Esophagus squamous epithelium (tissue), 5 donors: ENCODE results near the gene TVP23C. TPM values are rescaled to one million over a fixed set of nuclear protein-coding genes. Genes with fewer than 3 reads are reported as not detected.

ENCODE experiments used
- DNase-seq: peaks from one replicate; lab custom pipeline; 2025; lab: John Stamatoyannopoulos, UW
- H3K27ac ChIP-seq, 4 donors: fragments of 200-600 bp; sonication (generic); one replicate each; pipeline ENCODE4 v1.5.1; 2016 to 2019; ENCODE audit warnings: mild to moderate bottlenecking in 1 of 4
- H3K27me3 ChIP-seq, 4 donors: fragments of 200-600 bp; sonication (generic); 1 replicate in 3 of 4; 2 replicates in 1 of 4; pipeline versions ENCODE4 v1.5.1 to v1.6.0; 2017 to 2021; ENCODE audit warnings: antibody characterized with exemption in 1 of 4
- H3K36me3 ChIP-seq, 3 donors: fragments of 200-600 bp; sonication (generic); one replicate each; pipeline ENCODE4 v1.5.1; 2016 to 2019
- H3K4me1 ChIP-seq, 3 donors: fragments of 200-600 bp; sonication (generic); one replicate each; pipeline ENCODE4 v1.5.1; 2017 to 2019
- H3K4me3 ChIP-seq, 4 donors: fragments of 200-600 bp; sonication (generic); 1 replicate in 3 of 4; 2 replicates in 1 of 4; pipeline ENCODE4 v1.5.1; 2016 to 2019; ENCODE audit warnings: mild to moderate bottlenecking in 2 of 4, moderate library complexity in 1 of 4
- H3K9me3 ChIP-seq, 3 donors: fragments of 200-600 bp; sonication (generic); one replicate each; pipeline ENCODE4 v1.5.1; 2016 to 2019
- CTCF ChIP-seq, 6 experiments: fragments of 450-650 bp in 4 of 6; fragments of 200-600 bp in 2 of 6; sonication (generic) in 2 of 6; IDR thresholded peaks; one replicate each; pipeline ENCODE4 v1.5.1; 2016 to 2019; ENCODE audit warnings: antibody characterized with exemption in 6 of 6, mild to moderate bottlenecking in 4 of 6, moderate library complexity in 4 of 6
- POLR2A ChIP-seq, 4 donors: fragments of 450-650 bp; IDR thresholded peaks; one replicate each; pipeline ENCODE4 v1.6.1; 2017; ENCODE audit warnings: antibody characterized with exemption in 4 of 4, mild to moderate bottlenecking in 4 of 4, moderate library complexity in 3 of 4
- WGBS, 2 donors: methylation state at CpG; one replicate each; pipeline ENCODE4 v1.1.5; 2018; 5-methylcytosine and 5-hydroxymethylcytosine counted together
- intact Hi-C: fragments of 100-400 bp; cut with DNase I; formaldehyde crosslinking; loops from one replicate; pipeline ENCODE4 v1.15.0; 2022
- total RNA-seq, 4 donors: library from RNA; depleted of rRNA; stranded (reverse); fragments of >200 nt; gene quantifications; one replicate each; pipeline ENCODE4 v1.1.0, GENCODE V29; 2016
- donor health status: DM: yes; HTN: yes; CAD: no.

TVP23C gene
- total RNA-seq, 4 donors from 2014 or later: 4.2 to 27.1 (median 18.5) TPM

DNA sequence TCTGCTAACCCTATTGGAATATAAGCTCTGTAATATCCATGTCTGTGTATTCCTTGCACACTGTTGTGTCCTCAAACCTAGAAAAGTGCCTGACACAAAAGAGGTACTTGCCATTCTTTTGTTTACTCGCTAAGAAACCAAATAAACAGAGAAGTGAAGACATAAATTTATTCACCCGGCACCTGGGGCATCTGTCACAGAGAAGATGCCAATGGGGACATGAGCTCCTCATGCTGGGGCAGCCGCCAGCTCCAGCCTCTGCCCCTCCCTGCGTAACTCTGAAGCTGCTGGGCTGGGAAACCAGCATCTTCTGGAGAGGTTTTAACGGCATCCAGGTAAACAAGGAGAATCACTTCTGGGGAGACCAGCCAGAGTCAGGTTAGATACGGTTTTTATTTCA is 80.8 kb downstream of the TVP23C start:
- Histone ChIP-seq H3K9me3 (no peaks in the 10 kb centered on the region), H3K36me3 (peaks cover 0 to 7% (median 0%) of the 10 kb centered on the region in 3 donors), H3K27ac (no peak overlapping the region), H3K27me3 (no peaks in the 10 kb centered on the region), H3K4me1 (peaks cover 0 to 14% (median 8%) of the 10 kb centered on the region in 3 donors), H3K4me3 (no peak overlapping the region)
- no peak for DNase-seq
- 57 to 74% methylated on average over 3 to 6 of the region's 6 CpGs for WGBS, 2 donors
- intact Hi-C loops: no loop called here
- TF ChIP-seq CTCF (IDR thresholded peaks at IDR 0.05) (no peak), POLR2A (IDR thresholded peaks at IDR 0.05) (no peak)

DNA sequence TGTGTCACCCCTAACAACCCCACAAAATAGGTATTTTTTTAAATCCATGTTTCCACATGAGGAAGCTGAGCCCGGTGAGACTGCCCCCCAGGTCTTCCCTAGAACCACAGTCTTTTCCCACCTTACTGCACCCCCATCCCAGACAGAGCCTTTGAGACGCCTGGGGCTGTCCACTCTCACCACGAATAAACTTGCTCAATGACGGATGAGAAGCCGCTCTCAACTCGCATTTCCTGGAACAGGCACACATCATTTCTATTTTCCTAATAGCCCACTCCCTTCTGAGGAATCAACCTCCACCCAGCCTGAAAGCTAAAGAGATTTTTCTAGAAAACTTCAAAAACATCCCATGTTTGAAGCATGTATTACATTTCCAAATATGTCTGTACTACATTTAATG is 81.8 kb downstream of the TVP23C start:
- Histone ChIP-seq H3K4me1 (peaks cover 0 to 14% (median 8%) of the 10 kb centered on the region in 3 donors), H3K27ac (no peak overlapping the region), H3K9me3 (no peaks in the 10 kb centered on the region), H3K4me3 (no peak overlapping the region), H3K36me3 (peaks cover 0 to 7% (median 0%) of the 10 kb centered on the region in 3 donors), H3K27me3 (no peaks in the 10 kb centered on the region)
- DNase-seq: no peak
- 77 to 82% methylated on average over 6 of the region's 6 CpGs for WGBS, 2 donors
- TF ChIP-seq CTCF (IDR thresholded peaks at IDR 0.05): no peak
- TF ChIP-seq POLR2A (IDR thresholded peaks at IDR 0.05): no peak
- intact Hi-C loops: no loop called here

DNA sequence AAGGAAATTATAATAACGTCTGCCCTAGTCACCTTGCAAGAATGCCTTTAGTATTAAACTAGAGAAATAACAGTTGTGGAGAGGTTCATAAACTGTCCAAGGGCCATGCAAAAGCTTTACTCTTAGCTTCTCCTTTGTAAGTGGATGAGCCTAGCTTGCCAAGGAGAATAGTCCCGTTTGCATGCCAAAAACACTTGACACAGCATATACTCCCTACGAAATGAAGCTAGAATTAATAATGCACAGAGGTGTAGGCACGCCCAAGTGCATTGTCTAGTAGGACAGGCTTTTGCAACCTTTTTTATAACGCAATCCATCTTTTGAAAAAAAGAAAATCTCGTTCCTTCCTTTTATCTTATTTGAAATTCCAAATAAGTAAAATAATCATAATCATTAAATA is 83.1 kb downstream of the TVP23C start:
- Histone ChIP-seq H3K4me1 (peaks cover 0 to 14% (median 8%) of the 10 kb centered on the region in 3 donors), H3K4me3 (no peak overlapping the region), H3K27ac (peak overlapping the region in 1 of 4 donors; percentile 27), H3K36me3 (peaks cover 0 to 7% (median 0%) of the 10 kb centered on the region in 3 donors), H3K27me3 (no peaks in the 10 kb centered on the region), H3K9me3 (no peaks in the 10 kb centered on the region)
- TF ChIP-seq CTCF (IDR thresholded peaks at IDR 0.05): no peak
- no peak for TF ChIP-seq POLR2A (IDR thresholded peaks at IDR 0.05)
- 20 to 42% methylated on average over 6 of the region's 6 CpGs for WGBS, 2 donors
- no peak for DNase-seq
- intact Hi-C loops: no loop called here

DNA sequence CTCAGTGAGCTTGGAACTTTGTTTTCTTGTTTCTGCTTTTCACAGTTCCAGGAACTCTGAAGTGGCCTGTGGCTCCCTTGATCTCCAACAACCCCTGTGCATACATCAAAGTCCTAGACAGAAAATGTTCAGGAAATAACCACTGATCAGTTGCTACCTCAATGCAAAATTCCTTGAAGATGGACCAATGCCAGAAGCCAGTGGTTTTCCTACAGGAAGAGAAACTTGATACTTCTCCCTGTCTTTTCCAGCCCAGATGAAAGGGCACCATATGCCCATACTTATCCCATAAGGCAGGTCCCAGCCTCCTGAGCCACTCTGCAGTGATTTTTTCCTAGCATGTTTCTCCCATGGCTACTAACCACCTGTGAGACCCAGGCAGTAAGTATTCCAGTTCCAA is 83.6 kb downstream of the TVP23C start:
- no peaks in the 10 kb centered on the region for H3K9me3 ChIP-seq
- no peak for DNase-seq
- no peaks in the 10 kb centered on the region for H3K27me3 ChIP-seq
- H3K27ac ChIP-seq: peak overlapping the region in 1 of 4 donors; percentile 27
- intact Hi-C loops: no loop called here
- H3K36me3 ChIP-seq: peaks cover 0 to 7% (median 0%) of the 10 kb centered on the region in 3 donors
- H3K4me3 ChIP-seq: no peak overlapping the region
- H3K4me1 ChIP-seq: peaks cover 0 to 14% (median 8%) of the 10 kb centered on the region in 3 donors
- TF ChIP-seq CTCF (IDR thresholded peaks at IDR 0.05) (no peak), POLR2A (IDR thresholded peaks at IDR 0.05) (no peak)

DNA sequence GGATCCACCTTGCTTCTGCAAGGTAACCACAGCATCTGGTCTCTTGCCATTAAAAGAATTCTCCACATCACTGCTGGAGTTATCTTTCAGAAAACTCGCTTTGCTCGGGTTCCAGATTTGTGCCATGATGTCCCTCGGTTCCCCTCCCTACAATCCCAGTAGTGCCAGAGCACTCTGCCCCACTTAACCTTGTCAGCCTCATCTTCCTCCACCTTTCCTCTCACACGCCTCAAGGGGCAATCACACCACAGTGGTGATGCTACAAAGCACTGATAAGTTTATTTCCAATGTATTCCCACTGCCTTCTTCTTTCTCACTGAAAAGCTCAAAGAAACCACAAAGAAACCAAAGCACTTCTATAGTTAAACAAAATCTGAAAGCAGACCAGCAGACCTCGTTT is 84.4 kb downstream of the TVP23C start:
- H3K9me3 ChIP-seq: no peaks in the 10 kb centered on the region
- H3K27me3 ChIP-seq: no peaks in the 10 kb centered on the region
- no peak for DNase-seq
- H3K27ac ChIP-seq: no peak overlapping the region
- WGBS, 2 donors: 75 to 83% methylated on average over 4 to 5 of the region's 5 CpGs
- intact Hi-C loops: no loop called here
- H3K4me1 ChIP-seq: peaks cover 0 to 14% (median 8%) of the 10 kb centered on the region in 3 donors
- TF ChIP-seq CTCF (IDR thresholded peaks at IDR 0.05) (no peak), POLR2A (IDR thresholded peaks at IDR 0.05) (no peak)
- H3K36me3 ChIP-seq: peaks cover 0 to 12% (median 0%) of the 10 kb centered on the region in 3 donors
- no peak overlapping the region for H3K4me3 ChIP-seq
